ENCODE results near the gene PTPRN. TPM values are rescaled to one million over a fixed set of nuclear protein-coding genes. Genes with fewer than 3 reads are reported as not detected.

PTPRN gene
- total and polyA plus RNA-seq, 10 of the 15 experiments (the other 5 are each of a cell fraction or from before 2014, with no cell fraction given), result 0.28 to 0.69 TPM; not detected in 8

DNA sequence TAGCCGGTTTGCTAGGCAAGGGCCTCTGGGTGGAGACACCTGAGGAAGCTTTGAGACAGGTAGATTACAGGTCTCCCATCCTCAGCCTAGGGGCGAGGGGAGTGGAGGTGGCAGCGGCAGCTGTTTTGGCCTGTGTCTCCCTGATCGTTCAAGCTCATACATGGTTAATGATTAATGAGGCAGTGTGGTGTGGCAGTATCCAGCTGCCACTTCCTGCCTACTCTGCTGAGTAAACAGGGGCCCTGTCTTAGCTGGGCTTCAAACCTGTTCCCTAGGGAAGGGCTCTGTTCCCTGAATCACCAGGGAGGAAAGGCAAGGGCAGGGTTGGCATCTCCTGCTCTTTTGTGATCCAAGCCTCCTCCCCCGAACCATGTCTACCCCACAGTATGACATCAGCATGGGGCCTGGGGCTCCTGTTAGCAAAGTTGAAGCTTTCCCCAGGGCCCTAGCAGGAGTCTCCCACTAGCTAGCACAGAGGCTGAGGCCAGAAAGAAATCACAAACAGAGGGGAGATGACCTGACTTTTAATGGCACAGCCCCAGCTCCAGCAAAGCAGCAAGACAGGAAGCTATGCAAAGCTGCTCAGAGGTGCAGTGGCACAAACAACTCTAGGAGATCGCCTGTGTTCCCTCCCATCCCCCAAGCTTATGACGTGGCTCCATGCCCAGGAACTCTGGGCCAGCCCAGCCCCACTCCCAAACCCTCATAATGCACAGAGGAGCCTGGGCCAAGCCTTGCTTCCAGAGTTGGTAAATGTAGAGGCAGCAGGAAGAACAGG, 59.8 kb downstream of the PTPRN start (continued):
- TF ChIP-seq, protein P1, sequence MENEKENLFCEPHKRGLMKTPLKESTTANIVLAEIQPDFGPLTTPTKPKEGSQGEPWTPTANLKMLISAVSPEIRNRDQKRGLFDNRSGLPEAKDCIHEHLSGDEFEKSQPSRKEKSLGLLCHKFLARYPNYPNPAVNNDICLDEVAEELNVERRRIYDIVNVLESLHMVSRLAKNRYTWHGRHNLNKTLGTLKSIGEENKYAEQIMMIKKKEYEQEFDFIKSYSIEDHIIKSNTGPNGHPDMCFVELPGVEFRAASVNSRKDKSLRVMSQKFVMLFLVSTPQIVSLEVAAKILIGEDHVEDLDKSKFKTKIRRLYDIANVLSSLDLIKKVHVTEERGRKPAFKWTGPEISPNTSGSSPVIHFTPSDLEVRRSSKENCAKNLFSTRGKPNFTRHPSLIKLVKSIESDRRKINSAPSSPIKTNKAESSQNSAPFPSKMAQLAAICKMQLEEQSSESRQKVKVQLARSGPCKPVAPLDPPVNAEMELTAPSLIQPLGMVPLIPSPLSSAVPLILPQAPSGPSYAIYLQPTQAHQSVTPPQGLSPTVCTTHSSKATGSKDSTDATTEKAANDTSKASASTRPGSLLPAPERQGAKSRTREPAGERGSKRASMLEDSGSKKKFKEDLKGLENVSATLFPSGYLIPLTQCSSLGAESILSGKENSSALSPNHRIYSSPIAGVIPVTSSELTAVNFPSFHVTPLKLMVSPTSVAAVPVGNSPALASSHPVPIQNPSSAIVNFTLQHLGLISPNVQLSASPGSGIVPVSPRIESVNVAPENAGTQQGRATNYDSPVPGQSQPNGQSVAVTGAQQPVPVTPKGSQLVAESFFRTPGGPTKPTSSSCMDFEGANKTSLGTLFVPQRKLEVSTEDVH (IDR thresholded peaks at IDR 0.05; ENCODE audit: low read depth, partially characterized antibody), result peak; percentile 44
- no peak; the same call in none of the 2 replicates for TF ChIP-seq POLR2A (IDR thresholded peaks at IDR 0.05; ENCODE audit: low read depth, low read length)
- TF ChIP-seq CHD2 (IDR thresholded peaks at IDR 0.05; ENCODE audit: borderline replicate concordance, low read depth, low read length), result peak; percentile 68; the same call in 1 of the 2 replicates
- peak; percentile 33; the same call in 1 of the 2 replicates for TF ChIP-seq POLR2AphosphoS5 (IDR thresholded peaks at IDR 0.05; ENCODE audit: low read length)
- TF ChIP-seq SMAD5 (IDR thresholded peaks at IDR 0.05; ENCODE audit: low read depth), result no peak
- no peak for TF ChIP-seq ZNF622 (IDR thresholded peaks at IDR 0.05)
- peak; percentile 96 for TF ChIP-seq DPF2 (IDR thresholded peaks at IDR 0.05)
- no peak for TF ChIP-seq CBX3 (IDR thresholded peaks at IDR 0.05; ENCODE audit: borderline replicate concordance, low read depth)
- TF ChIP-seq, protein P2, sequence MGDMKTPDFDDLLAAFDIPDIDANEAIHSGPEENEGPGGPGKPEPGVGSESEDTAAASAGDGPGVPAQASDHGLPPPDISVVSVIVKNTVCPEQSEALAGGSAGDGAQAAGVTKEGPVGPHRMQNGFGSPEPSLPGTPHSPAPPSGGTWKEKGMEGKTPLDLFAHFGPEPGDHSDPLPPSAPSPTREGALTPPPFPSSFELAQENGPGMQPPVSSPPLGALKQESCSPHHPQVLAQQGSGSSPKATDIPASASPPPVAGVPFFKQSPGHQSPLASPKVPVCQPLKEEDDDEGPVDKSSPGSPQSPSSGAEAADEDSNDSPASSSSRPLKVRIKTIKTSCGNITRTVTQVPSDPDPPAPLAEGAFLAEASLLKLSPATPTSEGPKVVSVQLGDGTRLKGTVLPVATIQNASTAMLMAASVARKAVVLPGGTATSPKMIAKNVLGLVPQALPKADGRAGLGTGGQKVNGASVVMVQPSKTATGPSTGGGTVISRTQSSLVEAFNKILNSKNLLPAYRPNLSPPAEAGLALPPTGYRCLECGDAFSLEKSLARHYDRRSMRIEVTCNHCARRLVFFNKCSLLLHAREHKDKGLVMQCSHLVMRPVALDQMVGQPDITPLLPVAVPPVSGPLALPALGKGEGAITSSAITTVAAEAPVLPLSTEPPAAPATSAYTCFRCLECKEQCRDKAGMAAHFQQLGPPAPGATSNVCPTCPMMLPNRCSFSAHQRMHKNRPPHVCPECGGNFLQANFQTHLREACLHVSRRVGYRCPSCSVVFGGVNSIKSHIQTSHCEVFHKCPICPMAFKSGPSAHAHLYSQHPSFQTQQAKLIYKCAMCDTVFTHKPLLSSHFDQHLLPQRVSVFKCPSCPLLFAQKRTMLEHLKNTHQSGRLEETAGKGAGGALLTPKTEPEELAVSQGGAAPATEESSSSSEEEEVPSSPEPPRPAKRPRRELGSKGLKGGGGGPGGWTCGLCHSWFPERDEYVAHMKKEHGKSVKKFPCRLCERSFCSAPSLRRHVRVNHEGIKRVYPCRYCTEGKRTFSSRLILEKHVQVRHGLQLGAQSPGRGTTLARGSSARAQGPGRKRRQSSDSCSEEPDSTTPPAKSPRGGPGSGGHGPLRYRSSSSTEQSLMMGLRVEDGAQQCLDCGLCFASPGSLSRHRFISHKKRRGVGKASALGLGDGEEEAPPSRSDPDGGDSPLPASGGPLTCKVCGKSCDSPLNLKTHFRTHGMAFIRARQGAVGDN (IDR thresholded peaks at IDR 0.05), result peak; percentile 82
- no peak for TF ChIP-seq ZBED1 (IDR thresholded peaks at IDR 0.05; ENCODE audit: borderline replicate concordance)
- peak; percentile 48; the same call in 2 of the 3 replicates for TF ChIP-seq POU2F2 (IDR thresholded peaks at IDR 0.05; ENCODE audit: borderline replicate concordance, low read depth, low read length)
- TF ChIP-seq, protein P3, sequence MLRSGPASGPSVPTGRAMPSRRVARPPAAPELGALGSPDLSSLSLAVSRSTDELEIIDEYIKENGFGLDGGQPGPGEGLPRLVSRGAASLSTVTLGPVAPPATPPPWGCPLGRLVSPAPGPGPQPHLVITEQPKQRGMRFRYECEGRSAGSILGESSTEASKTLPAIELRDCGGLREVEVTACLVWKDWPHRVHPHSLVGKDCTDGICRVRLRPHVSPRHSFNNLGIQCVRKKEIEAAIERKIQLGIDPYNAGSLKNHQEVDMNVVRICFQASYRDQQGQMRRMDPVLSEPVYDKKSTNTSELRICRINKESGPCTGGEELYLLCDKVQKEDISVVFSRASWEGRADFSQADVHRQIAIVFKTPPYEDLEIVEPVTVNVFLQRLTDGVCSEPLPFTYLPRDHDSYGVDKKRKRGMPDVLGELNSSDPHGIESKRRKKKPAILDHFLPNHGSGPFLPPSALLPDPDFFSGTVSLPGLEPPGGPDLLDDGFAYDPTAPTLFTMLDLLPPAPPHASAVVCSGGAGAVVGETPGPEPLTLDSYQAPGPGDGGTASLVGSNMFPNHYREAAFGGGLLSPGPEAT (IDR thresholded peaks at IDR 0.05; ENCODE audit: low read depth), result peak; percentile 89
- peak; percentile 53; the same call in 1 of the 2 replicates for TF ChIP-seq HDGF (IDR thresholded peaks at IDR 0.05)
- TF ChIP-seq FOXK2 (IDR thresholded peaks at IDR 0.05), result peak; percentile 76
- TF ChIP-seq ZBTB4 (CRISPR knock-in tag; IDR thresholded peaks at IDR 0.05), result no peak
- peak; percentile 52; the same call in 1 of the 2 replicates for TF ChIP-seq CREM (IDR thresholded peaks at IDR 0.05; ENCODE audit: low read depth)
- TF ChIP-seq LARP7 (IDR thresholded peaks at IDR 0.05), result 0 out of 2 replicates have a peak, but pooled peaks have one; percentile 44
- TF ChIP-seq BACH1 (IDR thresholded peaks at IDR 0.05; ENCODE audit: borderline replicate concordance), result peak; percentile 10; the same call in 1 of the 2 replicates
- TF ChIP-seq IKZF2 (IDR thresholded peaks at IDR 0.05), result peak; percentile 91 to 94

Data from GM12878 (cell line).